ENCODE measurements around the gene TAS1R3.

The TAS1R3 gene

GRCh38 chr1:1320666-1321448 lies 10.2 kb upstream of the TAS1R3 start:
- DNase-seq (ENCODE audit: low read depth): no peak
- no peak overlapping the region for H3K4me3 ChIP-seq (ENCODE audit: low read depth, low read length)

- no peak overlapping the region for H3K4me3 ChIP-seq (ENCODE audit: low read depth, low read length)
- DNase-seq (ENCODE audit: low read depth): no peak
Measured at GRCh38 chr1:1321477-1321876, 9.6 kb upstream of the TAS1R3 start.

DNA sequence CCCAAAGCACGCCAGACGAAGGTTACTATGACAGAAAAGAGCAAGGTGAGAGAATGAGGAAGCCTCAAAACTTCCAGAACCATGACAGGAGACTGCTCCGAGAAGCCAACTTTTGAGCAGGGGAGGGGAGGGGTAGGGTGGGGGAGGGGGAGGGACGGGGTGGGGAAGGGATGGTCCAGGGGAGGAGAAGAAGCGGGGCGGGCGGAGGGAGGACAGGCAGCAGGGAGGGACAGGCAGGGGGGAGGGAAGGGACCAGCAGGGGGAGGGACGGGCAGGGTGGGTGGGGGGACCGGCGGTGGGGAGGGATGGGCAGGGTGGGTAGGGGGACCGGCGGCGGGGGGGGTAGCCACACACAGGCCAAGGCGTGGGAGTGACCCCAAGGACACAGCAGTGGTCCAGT lies 8.7 kb upstream of the TAS1R3 start:
- no peak for DNase-seq (ENCODE audit: low read depth)

GRCh38 chr1:1322952-1323351 lies 8.1 kb upstream of the TAS1R3 start:
- DNase-seq (ENCODE audit: low read depth): no peak
- H3K4me3 ChIP-seq (ENCODE audit: low read depth, low read length): no peak overlapping the region

More for the DNA sequence above, 8.7 kb upstream of the TAS1R3 start:
- no peak overlapping the region for H3K4me3 ChIP-seq (ENCODE audit: low read depth, low read length)

DNA sequence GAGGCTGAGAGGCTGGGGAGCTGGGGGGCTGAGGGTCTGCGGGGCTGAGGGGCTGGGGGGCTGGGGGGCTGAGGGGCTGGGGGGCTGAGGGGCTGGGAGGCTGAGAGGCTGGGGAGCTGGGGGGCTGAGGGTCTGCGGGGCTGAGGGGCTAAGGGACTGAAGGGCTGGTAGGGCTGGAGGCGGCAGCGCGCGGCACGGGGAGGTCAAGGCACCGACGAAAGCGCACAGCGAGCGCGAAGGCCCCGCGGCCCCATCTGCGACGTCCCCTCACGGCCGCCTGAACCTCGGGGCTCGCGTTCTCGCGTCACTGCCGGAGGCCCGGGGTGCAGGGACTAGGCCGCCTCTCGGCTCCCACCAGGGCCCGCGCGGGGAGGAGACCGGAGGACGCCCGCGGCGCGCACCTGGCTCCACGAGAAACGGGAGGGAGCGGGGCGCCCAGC lies 7.0 kb upstream of the TAS1R3 start:
- peak overlapping the region; percentile 94 for H3K4me3 ChIP-seq (ENCODE audit: low read depth, low read length)
- DNase-seq (ENCODE audit: low read depth): no peak

DNA sequence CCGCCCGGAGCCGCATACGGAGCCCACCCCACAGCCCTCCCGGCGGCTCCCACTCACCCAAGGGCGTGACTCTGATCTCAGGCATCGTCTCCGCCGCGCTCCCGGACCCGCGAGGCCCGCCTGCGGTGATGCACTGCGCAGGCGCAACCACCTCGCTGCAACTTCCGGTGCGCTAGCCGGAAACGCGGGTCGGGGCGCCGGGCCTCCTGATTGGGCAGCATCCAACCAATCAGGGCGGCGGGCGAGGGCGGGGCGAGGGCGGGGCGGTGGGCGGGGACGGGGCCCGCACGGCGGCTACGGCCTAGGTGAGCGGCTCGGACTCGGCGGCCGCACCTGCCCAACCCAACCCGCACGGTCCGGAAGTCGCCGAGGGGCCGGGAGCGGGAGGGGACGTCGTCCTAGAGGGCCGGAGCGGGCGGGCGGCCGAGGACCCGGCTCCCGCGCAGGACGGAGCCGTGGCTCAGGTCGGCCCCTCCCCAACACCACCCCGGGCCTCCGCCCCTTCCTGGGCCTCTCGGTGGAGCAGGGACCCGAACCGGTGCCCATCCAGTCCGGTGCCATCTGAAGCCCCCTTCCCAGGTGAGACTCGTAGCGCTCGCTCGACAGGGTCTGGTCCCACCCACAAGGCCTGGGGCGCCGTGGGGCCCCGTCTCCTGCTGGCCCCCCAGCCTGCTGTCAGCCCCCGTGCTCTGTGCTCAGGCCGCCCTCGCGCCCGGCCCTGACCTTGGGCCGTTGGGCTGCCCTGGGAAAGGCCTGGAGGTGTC lies 6.4 kb upstream of the TAS1R3 start, which contains the start of the genes CPTP and INTS11:
Gene CPTP, plus strand, starts transcription at position 279 of the 764 bp plus-strand sequence. CDS start 2,109 bp downstream, outside the sequence.
Gene INTS11, minus strand, starts transcription at position 137 of the 764 bp plus-strand sequence. Its CDS starts 52 bp downstream, at position 85.
- DNase-seq (ENCODE audit: low read depth): peak; percentile 46
- H3K4me3 ChIP-seq (ENCODE audit: low read depth, low read length): peak within 1 kb of the TSS; percentile 94

- DNase-seq (ENCODE audit: low read depth): no peak
- peak overlapping the region; percentile 94 for H3K4me3 ChIP-seq (ENCODE audit: low read depth, low read length)
Measured at GRCh38 chr1:1325288-1326074, 5.6 kb upstream of the TAS1R3 start.

- H3K4me3 ChIP-seq (ENCODE audit: low read depth, low read length): no peak overlapping the region
- DNase-seq (ENCODE audit: low read depth): no peak
Measured at GRCh38 chr1:1326075-1326605, 4.9 kb upstream of the TAS1R3 start.

DNA sequence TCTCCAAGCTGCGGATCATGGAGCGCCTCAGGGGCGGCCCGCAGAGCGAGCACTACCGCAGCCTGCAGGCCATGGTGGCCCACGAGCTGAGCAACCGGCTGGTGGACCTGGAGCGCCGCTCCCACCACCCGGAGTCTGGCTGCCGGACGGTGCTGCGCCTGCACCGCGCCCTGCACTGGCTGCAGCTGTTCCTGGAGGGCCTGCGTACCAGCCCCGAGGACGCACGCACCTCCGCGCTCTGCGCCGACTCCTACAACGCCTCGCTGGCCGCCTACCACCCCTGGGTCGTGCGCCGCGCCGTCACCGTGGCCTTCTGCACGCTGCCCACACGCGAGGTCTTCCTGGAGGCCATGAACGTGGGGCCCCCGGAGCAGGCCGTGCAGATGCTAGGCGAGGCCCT lies 3.8 kb upstream of the TAS1R3 start:
- no peak for DNase-seq (ENCODE audit: low read depth)
- H3K4me3 ChIP-seq (ENCODE audit: low read depth, low read length): no peak overlapping the region

- no peak for DNase-seq (ENCODE audit: low read depth)
- no peak overlapping the region for H3K4me3 ChIP-seq (ENCODE audit: low read depth, low read length)
Measured at GRCh38 chr1:1328254-1328653, 2.8 kb upstream of the TAS1R3 start.

DNA sequence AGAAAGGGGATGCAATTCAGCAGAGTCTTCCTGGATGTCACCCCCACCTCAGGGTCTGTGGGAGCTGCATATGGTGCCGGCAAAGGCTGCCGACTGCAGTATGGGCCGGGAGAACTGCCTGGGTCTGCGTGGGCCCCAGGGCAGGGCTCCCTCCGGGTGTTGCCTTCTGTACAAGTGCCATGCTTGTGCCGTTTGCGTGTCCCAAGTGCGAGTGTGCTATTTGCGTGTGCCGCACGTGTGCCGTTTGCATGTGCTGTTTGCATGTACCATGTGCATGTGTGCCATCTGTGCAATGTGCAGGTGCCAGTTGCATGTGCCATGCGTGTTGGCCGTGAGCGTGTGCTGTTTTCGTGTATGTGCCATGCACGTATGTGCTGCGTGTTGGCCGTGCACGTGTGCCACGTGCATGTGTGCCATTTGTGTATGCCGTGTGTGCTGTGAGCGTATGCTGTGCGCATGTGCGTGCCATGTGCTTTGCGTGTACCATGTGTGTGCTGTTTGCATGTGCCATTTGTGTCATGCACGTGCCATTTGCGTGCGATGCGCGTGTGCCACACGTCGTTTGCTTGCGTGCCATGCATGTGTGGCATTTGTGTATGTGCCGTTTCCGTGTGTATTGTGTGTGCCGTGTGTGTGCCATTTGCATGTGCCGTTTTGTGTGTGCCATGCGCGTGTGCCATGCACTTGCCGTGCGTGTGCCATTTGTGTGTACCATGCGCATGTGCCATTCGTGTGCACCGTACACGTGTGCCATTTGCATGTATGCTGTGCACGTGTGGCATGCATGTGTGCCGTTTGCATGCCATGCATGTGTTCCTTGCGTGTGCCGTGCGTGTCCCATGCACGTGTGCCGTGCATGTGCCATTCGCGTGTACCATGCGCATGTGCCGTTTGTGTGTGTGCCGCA lies 1.5 kb upstream of the TAS1R3 start:
- no peak for DNase-seq (ENCODE audit: low read depth)
- H3K4me3 ChIP-seq (ENCODE audit: low read depth, low read length): no peak overlapping the region

- no peak overlapping the region for H3K4me3 ChIP-seq (ENCODE audit: low read depth, low read length)
- DNase-seq (ENCODE audit: low read depth): no peak
Measured at GRCh38 chr1:1330366-1331067, 563 bp upstream of the TAS1R3 start.

- no peak for DNase-seq (ENCODE audit: low read depth)
- H3K4me3 ChIP-seq (ENCODE audit: low read depth, low read length): no peak overlapping the region
Measured at GRCh38 chr1:1332031-1332755, 1.1 kb downstream of the TAS1R3 start.

GRCh38 chr1:1332774-1333480 lies 1.8 kb downstream of the TAS1R3 start:
- H3K4me3 ChIP-seq (ENCODE audit: low read depth, low read length): no peak overlapping the region
- no peak for DNase-seq (ENCODE audit: low read depth)

DNA sequence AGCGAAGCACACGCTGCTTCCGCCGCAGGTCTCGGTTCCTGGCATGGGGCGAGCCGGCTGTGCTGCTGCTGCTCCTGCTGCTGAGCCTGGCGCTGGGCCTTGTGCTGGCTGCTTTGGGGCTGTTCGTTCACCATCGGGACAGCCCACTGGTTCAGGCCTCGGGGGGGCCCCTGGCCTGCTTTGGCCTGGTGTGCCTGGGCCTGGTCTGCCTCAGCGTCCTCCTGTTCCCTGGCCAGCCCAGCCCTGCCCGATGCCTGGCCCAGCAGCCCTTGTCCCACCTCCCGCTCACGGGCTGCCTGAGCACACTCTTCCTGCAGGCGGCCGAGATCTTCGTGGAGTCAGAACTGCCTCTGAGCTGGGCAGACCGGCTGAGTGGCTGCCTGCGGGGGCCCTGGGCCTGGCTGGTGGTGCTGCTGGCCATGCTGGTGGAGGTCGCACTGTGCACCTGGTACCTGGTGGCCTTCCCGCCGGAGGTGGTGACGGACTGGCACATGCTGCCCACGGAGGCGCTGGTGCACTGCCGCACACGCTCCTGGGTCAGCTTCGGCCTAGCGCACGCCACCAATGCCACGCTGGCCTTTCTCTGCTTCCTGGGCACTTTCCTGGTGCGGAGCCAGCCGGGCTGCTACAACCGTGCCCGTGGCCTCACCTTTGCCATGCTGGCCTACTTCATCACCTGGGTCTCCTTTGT lies 2.6 kb downstream of the TAS1R3 start:
- DNase-seq (ENCODE audit: low read depth): no peak
- no peak overlapping the region for H3K4me3 ChIP-seq (ENCODE audit: low read depth, low read length)

DNA sequence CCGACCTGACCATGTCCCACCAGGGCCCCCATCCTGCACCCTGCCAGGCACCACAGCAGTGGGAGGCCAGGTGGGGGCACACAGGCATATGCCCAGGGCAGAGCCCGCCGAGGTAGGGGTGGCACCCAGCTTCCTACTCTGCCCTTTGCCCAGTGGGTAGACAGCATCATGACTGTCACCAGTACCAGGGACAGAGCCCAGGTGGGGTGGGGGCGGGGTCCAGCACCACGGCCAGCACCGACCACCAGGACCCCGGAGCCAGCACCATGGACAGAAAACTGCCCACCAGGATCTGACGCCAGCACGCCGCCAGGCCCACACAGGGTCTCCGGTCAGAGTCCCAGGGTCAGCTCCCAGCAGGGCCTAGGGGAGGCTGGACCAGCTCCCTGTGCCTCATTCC lies 3.8 kb downstream of the TAS1R3 start:
- no peak for DNase-seq (ENCODE audit: low read depth)
- H3K4me3 ChIP-seq (ENCODE audit: low read depth, low read length): no peak overlapping the region
